IPS-11a (cell line): ENCODE results near the gene KATNAL1.

Source experiments
- H3K4me3 ChIP-seq: one replicate; pipeline ENCODE4 v1.5.1; 2013; ENCODE audit warnings: low read depth, low read length, control low read depth

The KATNAL1 gene

DNA sequence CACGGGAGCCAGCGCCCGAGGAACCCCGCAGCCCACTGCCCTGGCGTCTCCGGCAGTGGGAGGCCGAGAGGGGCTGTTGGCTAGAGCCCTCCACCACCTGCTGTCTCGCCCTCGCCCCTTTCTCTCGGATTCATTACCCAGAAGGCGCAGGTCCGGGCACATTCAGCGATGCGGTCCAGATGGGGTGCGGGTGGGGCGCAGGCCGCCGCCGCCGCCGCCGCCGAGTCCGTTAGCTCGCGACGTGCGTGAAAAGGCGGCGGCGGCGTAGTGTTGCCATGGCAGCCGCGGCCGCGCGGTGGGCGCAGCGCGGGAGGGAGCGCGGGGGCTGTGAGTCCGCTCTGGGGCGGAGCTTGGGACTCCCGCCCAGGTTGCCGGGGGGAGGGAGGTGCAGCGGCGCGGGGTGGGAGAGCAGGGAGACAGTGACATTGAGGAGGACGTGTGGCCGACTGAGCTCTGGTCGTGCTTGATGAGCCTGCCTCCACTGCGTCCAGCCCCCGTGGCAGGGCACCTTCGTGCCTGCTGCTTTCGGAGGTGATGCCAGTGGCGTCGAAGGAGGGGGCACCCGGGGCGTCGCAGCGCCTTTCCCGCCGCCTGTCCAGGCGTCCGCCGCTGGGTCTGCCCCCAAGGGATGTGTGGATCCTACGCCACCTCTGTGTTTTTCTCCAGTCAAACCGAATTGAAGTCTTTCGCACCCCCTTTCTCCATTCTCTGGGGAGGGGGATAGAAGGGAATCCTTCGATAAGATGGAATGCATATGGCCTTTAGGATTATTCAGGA, at the start of gene KATNAL1:
TSS of gene KATNAL1 (minus strand) at position 358 of the 777 bp plus-strand sequence. CDS start 23,774 bp downstream, outside the sequence.
- peak within 1 kb of the TSS; percentile 88 for H3K4me3 ChIP-seq

DNA sequence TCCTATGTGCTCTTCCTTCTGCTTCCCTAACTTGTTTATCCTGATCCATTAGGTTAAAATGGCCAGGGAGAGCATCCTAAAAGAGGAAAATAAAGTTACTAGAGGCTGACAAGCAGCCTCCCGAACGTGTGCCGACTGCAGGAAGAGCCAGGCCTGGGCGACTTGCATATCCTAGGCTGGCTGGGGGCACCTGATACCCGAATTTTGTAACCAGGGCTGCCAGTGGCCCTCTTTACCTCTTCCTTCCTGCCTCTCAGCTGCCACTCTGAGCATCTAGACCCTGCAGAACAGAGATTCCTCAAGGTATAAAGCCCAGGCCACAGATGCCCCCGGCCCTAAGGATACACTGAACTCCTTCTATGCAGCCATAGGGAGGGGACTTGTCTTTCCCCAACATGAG, 48.5 kb upstream of the KATNAL1 start:
- H3K4me3 ChIP-seq: no peak overlapping the region

GRCh38 chr13:30355384-30355699, 48.0 kb upstream of the KATNAL1 start:
- H3K4me3 ChIP-seq: no peak overlapping the region

DNA sequence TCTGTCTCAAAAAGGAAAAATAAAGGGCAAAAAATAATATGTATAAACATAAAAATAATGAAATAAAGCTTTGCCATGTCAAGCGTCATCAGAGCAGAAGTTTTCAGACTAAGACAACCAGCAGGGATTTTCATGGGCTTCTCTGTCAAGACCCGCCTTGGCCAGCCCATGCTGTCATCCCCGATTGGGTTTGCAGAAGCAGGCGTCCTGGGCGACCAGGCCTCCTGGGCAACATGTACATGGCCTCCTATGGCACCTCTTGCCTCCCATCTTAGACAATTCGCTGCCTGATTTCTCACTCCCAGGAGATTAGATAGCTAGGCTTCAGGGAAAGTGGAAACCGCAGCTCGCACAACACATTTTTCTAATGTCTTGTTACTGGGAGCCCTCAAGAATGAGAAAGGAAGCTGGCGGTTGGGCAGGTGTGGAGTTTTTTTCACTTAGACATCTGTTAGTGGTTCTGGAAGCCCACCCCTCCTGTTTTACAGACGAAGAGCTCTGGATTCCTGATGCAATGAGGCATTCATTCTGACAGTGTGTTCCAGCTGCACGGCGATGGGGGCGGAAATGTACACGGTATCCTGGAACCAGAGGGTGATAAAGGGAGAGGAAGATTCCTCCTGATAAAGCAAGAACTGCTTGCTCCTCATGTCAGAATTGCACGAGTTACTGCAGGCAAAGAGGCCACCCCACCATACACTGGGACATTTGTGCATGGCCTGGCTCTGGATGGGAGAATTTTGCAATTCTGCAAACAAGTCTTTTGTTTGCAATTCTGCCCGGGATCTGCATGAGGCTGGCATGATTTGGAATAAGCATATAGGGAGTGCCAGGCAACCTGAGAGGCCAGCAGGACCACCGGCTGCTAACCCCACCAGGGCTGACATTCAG, 47.4 kb upstream of the KATNAL1 start:
- H3K4me3 ChIP-seq: no peak overlapping the region

- no peak overlapping the region for H3K4me3 ChIP-seq
These were observed 46.3 kb upstream of the KATNAL1 start for GRCh38 chr13:30353471-30354215.

DNA sequence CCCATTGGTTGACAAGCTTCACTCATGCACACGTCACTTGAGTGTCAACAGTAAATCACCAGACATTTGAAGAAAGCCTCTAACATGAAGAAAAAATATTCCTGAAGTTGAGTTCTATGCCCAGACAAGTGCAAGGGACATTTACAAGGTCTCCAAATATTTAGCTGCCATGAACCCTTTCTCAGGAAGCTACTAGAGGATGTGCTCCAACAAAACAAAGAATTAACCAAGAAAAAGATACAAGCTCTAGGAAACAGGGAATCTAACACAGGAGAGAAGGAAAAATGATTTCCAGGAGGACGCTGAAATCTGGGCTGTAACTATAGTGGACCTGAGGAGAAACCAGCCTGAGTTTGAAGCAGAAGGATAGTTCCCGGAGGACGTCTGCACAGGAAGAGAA, 45.7 kb upstream of the KATNAL1 start:
- H3K4me3 ChIP-seq: no peak overlapping the region

DNA sequence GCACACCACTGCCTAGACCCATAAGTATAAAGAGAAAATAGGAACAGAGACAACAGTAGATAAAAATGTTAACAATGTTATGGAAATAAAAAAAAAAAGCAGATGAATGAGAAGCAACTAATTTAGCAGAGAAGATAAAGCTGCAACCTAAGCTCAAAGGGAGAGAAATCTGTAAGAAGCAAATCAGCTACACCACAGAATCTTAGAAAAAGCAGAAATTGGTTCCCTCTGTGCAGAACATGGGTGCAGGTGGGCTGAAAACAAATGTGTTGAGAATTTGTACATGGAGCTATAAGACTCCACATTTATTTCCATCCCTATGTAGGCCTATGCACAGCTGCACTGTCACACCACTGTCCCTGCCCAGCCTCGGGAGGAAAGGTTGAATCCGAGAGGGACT, 44.8 kb upstream of the KATNAL1 start:
- no peak overlapping the region for H3K4me3 ChIP-seq

GRCh38 chr13:30346789-30347167, 39.4 kb upstream of the KATNAL1 start:
- H3K4me3 ChIP-seq: no peak overlapping the region

GRCh38 chr13:30346153-30346788, 38.9 kb upstream of the KATNAL1 start:
- no peak overlapping the region for H3K4me3 ChIP-seq

GRCh38 chr13:30345426-30346100, 38.2 kb upstream of the KATNAL1 start:
- H3K4me3 ChIP-seq: no peak overlapping the region

GRCh38 chr13:30341815-30342570, 34.6 kb upstream of the KATNAL1 start:
- no peak overlapping the region for H3K4me3 ChIP-seq

- H3K4me3 ChIP-seq: no peak overlapping the region
These were observed 33.2 kb upstream of the KATNAL1 start for GRCh38 chr13:30340331-30341250.

DNA sequence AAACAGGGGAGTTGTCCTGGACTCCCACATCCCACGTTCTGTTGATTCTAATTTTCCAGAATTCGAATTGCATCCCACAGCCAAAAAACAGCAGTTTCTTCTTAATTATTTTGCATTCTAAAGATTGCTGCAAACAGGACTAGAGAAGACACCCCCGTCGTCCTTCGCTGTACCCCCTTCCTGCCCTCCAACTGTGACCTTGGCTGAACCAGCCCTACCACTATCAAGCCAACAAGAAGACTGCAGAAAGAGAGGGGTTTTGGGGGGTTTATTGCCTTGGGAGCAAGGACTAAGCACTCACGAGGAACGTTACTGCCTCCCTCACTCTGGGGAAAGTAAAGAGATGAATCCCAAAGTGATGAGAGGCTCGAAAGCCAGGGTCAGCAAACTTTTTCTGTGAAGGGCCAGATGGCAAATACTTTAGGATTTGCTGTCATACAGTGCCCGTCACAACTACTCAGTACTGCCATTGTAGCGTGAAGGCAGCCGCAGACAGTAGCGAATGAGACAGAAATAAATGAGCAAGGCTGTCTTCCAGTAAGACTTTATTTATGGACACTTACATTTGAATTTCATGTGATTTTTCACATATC, 32.5 kb upstream of the KATNAL1 start:
- H3K4me3 ChIP-seq: no peak overlapping the region

DNA sequence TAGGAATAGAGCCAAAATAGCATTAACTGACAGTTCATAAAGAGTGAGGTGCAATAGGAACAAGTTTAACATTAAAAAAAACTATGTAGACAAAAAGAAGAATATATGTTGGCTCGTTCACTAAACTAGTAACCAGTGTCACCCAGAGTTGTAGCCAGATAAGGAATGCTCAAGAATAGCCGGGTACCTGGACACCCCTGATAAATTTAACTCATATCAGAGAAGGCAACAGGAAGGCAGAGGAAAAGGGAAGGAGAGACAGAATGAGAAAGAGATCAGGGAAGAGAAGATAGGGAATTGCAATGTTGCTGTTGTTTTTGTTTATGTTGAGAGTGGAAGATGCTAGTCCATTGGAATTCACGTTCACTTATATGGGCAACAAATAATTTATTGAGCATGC, 31.6 kb upstream of the KATNAL1 start:
- no peak overlapping the region for H3K4me3 ChIP-seq

GRCh38 chr13:30338331-30338851, 31.0 kb upstream of the KATNAL1 start:
- H3K4me3 ChIP-seq: no peak overlapping the region

DNA sequence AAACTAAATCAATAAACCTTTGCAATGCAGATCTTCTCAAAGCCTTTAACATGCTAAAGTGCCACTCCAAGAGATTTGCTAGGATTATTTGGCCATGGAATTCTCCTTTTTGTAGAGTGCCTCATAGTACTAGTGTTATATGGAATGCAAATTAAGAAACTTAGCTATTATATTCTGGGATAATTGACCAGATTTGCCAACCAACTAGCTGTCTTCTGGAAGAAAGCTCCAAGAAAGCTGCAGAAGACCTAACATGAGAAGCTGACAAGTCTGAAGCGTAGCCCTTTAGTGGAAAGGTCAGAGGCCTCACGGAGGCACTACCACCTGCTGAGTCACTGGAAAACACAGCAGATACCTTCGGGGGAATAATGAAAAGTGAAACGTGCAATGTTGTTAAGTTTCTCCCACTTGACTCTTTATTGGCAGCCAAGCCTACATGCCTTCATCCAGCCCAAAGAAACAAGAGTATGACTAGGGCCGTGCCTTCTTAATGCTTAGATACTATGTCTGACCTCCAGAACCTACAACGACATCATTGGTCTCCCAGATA, 29.8 kb upstream of the KATNAL1 start:
- no peak overlapping the region for H3K4me3 ChIP-seq

DNA sequence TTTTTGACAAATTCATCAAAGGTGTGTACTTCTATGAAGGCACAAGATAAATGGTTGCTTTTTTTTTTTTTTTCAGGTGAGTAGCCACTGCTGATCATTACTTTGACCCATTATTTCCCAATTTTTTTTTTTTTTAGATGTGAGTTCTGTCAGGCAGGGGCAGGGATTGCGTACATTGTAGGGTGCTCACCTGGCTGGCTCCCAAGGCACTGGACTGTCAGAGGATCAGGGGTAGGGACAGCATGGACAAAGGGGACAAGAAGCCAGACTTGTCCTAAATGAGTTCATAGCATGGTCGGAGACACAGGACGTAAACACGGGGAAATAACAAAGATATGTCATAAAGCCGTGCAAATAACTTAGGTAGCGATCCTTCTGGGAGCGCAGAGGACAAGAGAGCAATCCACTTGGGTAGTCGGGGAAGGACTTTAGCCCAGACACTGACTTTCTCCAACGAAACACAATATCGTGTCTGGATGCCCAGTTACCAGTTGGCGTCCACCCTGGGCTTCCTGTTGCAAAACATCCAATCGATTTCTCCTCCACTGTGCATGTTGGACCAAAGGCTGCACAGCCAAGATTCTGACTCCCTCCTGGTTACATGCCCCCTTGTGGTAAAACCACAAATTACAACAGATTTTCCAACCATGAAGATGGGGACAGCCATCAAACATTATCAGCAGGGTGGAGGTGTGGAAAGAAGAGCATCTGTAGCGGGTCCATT, 27.5 kb upstream of the KATNAL1 start:
- H3K4me3 ChIP-seq: no peak overlapping the region
